Testis (tissue), 2 donors: ENCODE data around the gene SPAG9.

ENCODE experiments used
- CTCF ChIP-seq, 3 experiments: fragments of 450-650 bp in 2 of 3; fragments of 200-600 bp in 1 of 3; sonication (generic) in 1 of 3; IDR thresholded peaks; one replicate each; pipeline ENCODE4 v1.5.1; 2016 to 2019; ENCODE audit warnings: antibody characterized with exemption in 3 of 3, mild to moderate bottlenecking in 2 of 3, moderate library complexity in 1 of 3
- POLR2A ChIP-seq: fragments of 450-650 bp; IDR thresholded peaks from one replicate; pipeline ENCODE4 v1.6.1; 2017; ENCODE audit warnings: antibody characterized with exemption, mild to moderate bottlenecking, moderate library complexity

- TF ChIP-seq POLR2A (no peak), CTCF (IDR thresholded peaks at IDR 0.05) (no peak)
Measured at GRCh38 chr17:51078009-51078592, 42.6 kb downstream of the SPAG9 start.
